Keratinocyte (primary cell): ENCODE measurements around the gene TBC1D5. TPM values are rescaled to one million over a fixed set of nuclear protein-coding genes. Genes with fewer than 3 reads are reported as not detected.
A peak's percentile ranks its signal among the peaks of the same experiment; 100 is the strongest.

Source experiments
- DNase-seq: peaks from one replicate; pipeline ENCODE4 v3.0.0-alpha.2; 2011; ENCODE audit warnings: low read depth, missing footprints, low spot score
- FAIRE-seq: peaks from 2 replicates; lab custom pipeline; 2011; peaks lifted over from hg19 to GRCh38; lab: Jason Lieb, UNC
- H2AFZ ChIP-seq: 2 replicates; pipeline ENCODE4 v1.6.0; 2012; ENCODE audit warnings: low read length, control low read depth, inconsistent platforms; ENCODE audit not compliant: control insufficient read depth
- H3K27ac ChIP-seq: 2 replicates; pipeline ENCODE4 v1.5.1; 2011; ENCODE audit warnings: low read length; ENCODE audit not compliant: control insufficient read depth, insufficient read depth
- H3K27me3 ChIP-seq: 3 replicates; pipeline ENCODE4 v1.6.0; 2011; ENCODE audit warnings: low read length; ENCODE audit not compliant: control insufficient read depth, insufficient read depth; ENCODE audit errors: extremely low read depth
- H3K36me3 ChIP-seq, 2 experiments: 2 replicates in 1 of 2; 3 replicates in 1 of 2; pipeline ENCODE4 v1.5.1; 2011; ENCODE audit warnings: low read length in 2 of 2, mild to moderate bottlenecking in 1 of 2; ENCODE audit not compliant: control insufficient read depth in 2 of 2, insufficient read depth in 2 of 2; ENCODE audit errors: extremely low read depth in 1 of 2
- H3K4me1 ChIP-seq: 3 replicates; pipeline ENCODE4 v1.5.1; 2011; ENCODE audit warnings: low read length; ENCODE audit not compliant: control insufficient read depth, insufficient read depth; ENCODE audit errors: extremely low read depth
- H3K4me2 ChIP-seq: 3 replicates; pipeline ENCODE4 v1.6.0; 2011; ENCODE audit warnings: low read depth, low read length; ENCODE audit not compliant: control insufficient read depth, insufficient read depth; ENCODE audit errors: extremely low read depth
- H3K4me3 ChIP-seq, 3 experiments: fragments of 200-600 bp in 1 of 3; sonication (generic) in 1 of 3; 2 replicates in 2 of 3; 3 replicates in 1 of 3; pipeline ENCODE4 v1.5.1; 2011 to 2016; ENCODE audit warnings: low read length in 3 of 3, mild to moderate bottlenecking in 3 of 3, control low read depth in 2 of 3, inconsistent platforms in 1 of 3, low read depth in 1 of 3, mixed read lengths in 1 of 3, mixed run types in 1 of 3, moderate library complexity in 1 of 3; ENCODE audit not compliant: control insufficient read depth in 2 of 3, insufficient read depth in 2 of 3; ENCODE audit errors: extremely low read depth in 1 of 3
- H3K79me2 ChIP-seq: 2 replicates; pipeline ENCODE4 v1.6.0; 2012; ENCODE audit warnings: low read length; ENCODE audit not compliant: control insufficient read depth, insufficient read depth
- H3K9ac ChIP-seq: 3 replicates; pipeline ENCODE4 v1.6.0; 2011; ENCODE audit warnings: low read length; ENCODE audit not compliant: control insufficient read depth, insufficient read depth; ENCODE audit errors: extremely low read depth
- H3K9me1 ChIP-seq: 3 replicates; pipeline ENCODE4 v1.6.0; 2011; ENCODE audit warnings: low read length; ENCODE audit not compliant: control insufficient read depth, insufficient read depth; ENCODE audit errors: extremely low read depth
- H3K9me3 ChIP-seq: 2 replicates; pipeline ENCODE4 v1.5.1; 2012; ENCODE audit warnings: low read depth, low read length; ENCODE audit not compliant: control insufficient read depth
- H4K20me1 ChIP-seq: 3 replicates; pipeline ENCODE4 v1.6.0; 2011; ENCODE audit warnings: low read length; ENCODE audit not compliant: control insufficient read depth, insufficient read depth; ENCODE audit errors: extremely low read depth
- CTCF ChIP-seq, 3 experiments: IDR thresholded peaks in 1 of 3; conservative IDR thresholded peaks in 1 of 3; optimal IDR thresholded peaks in 1 of 3; 2 replicates in 2 of 3; 3 replicates in 1 of 3; pipeline versions ENCODE3 to v1.5.1; 2011; ENCODE audit warnings: low read length in 3 of 3, mild to moderate bottlenecking in 3 of 3, moderate library complexity in 2 of 3, control low read depth in 1 of 3, inconsistent platforms in 1 of 3; ENCODE audit not compliant: insufficient read depth in 2 of 3; ENCODE audit errors: extremely low read depth in 1 of 3
- EZH2 ChIP-seq: IDR thresholded peaks from one replicate; pipeline ENCODE4 v1.6.1; 2012; ENCODE audit warnings: inconsistent platforms, mild to moderate bottlenecking, low read length, moderate library complexity
- dilution Hi-C: fragments of 300-500 bp; cut with MboI; formaldehyde crosslinking; loops from one replicate; pipeline ENCODE4 v1.7.0; 2020; ENCODE audit warnings: low sequenced_read_pairs; ENCODE audit not compliant: extremely low pct_ligation_motif_present
- polyA plus RNA-seq, 5 experiments: library from polyadenylated mRNA; depleted of rRNA in 3 of 5; stranded (reverse) in 3 of 5; stranded (forward) in 1 of 5; unstranded in 1 of 5; fragments of >200 nt; gene quantifications; 1 replicate in 1 of 5; 2 replicates in 3 of 5; 3 replicates in 1 of 5; pipeline versions ENCODE4 v1.2.1 to v1.2.3, GENCODE V29; 2011 to 2012; ENCODE audit warnings: missing spikeins in 2 of 5, low read depth in 1 of 5, low replicate concordance in 1 of 5

The TBC1D5 gene
- polyA plus RNA-seq, 1 donor (not counting 4 experiments of a cell fraction or from before 2014, with no cell fraction given) = 25.8 TPM

GRCh38 chr3:17431004-17431403 is 311.4 kb downstream of the TBC1D5 start:
- FAIRE-seq = no peak

GRCh38 chr3:17430582-17430981 is 311.8 kb downstream of the TBC1D5 start:
- H3K79me2 ChIP-seq = no peaks in the 10 kb centered on the region
- no peaks in the 10 kb centered on the region for H3K27me3 ChIP-seq
- H3K9ac ChIP-seq = no peak overlapping the region
- no peaks in the 10 kb centered on the region for H3K9me1 ChIP-seq
- no peak overlapping the region for H3K4me2 ChIP-seq
- DNase-seq (no peak), FAIRE-seq (no peak)
- no peaks in the 10 kb centered on the region for H3K4me1 ChIP-seq
- H3K4me3 ChIP-seq = no peak overlapping the region
- no peaks in the 10 kb centered on the region for H3K36me3 ChIP-seq
- dilution Hi-C loops = no loop called here
- H3K27ac ChIP-seq = no peak overlapping the region
- no peaks in the 10 kb centered on the region for H4K20me1 ChIP-seq
- H3K9me3 ChIP-seq = no peaks in the 10 kb centered on the region
- TF ChIP-seq CTCF (optimal IDR thresholded peaks at IDR 0.05 in 1 of 3, IDR thresholded peaks at IDR 0.05 in 1 of 3, conservative IDR thresholded peaks at IDR 0.05 in 1 of 3; ENCODE audit: extremely low read depth in 1 of 3, insufficient read depth in 2 of 3, low read length in 3 of 3) (no peak), EZH2 (no peak)
- no peak overlapping the region for H2AFZ ChIP-seq

More at GRCh38 chr3:17431004-17431403, 311.4 kb downstream of the TBC1D5 start:
- Histone ChIP-seq H3K4me1 (no peaks in the 10 kb centered on the region), H4K20me1 (no peaks in the 10 kb centered on the region), H3K79me2 (no peaks in the 10 kb centered on the region), H3K4me3 (no peak overlapping the region), H3K4me2 (no peak overlapping the region), H2AFZ (no peak overlapping the region), H3K36me3 (no peaks in the 10 kb centered on the region), H3K9ac (no peak overlapping the region), H3K27me3 (no peaks in the 10 kb centered on the region), H3K9me3 (no peaks in the 10 kb centered on the region), H3K9me1 (no peaks in the 10 kb centered on the region), H3K27ac (no peak overlapping the region)
- dilution Hi-C loops = no loop called here
- DNase-seq = no peak
- TF ChIP-seq EZH2 (no peak), CTCF (optimal IDR thresholded peaks at IDR 0.05 in 1 of 3, IDR thresholded peaks at IDR 0.05 in 1 of 3, conservative IDR thresholded peaks at IDR 0.05 in 1 of 3; ENCODE audit: extremely low read depth in 1 of 3, insufficient read depth in 2 of 3, low read length in 3 of 3) (peak in 2 of 3 experiments; percentile 23 to 36)
